DMS 273 (cell line): ENCODE results near the gene HOXD1.

Experiments
- DNase-seq: peaks from one replicate; lab custom pipeline; 2025; ENCODE audit not compliant: unreplicated experiment; lab: John Stamatoyannopoulos, UW

The HOXD1 gene

GRCh38 chr2:176152350-176153181, 35.9 kb upstream of the HOXD1 start:
- DNase-seq = no peak

DNA sequence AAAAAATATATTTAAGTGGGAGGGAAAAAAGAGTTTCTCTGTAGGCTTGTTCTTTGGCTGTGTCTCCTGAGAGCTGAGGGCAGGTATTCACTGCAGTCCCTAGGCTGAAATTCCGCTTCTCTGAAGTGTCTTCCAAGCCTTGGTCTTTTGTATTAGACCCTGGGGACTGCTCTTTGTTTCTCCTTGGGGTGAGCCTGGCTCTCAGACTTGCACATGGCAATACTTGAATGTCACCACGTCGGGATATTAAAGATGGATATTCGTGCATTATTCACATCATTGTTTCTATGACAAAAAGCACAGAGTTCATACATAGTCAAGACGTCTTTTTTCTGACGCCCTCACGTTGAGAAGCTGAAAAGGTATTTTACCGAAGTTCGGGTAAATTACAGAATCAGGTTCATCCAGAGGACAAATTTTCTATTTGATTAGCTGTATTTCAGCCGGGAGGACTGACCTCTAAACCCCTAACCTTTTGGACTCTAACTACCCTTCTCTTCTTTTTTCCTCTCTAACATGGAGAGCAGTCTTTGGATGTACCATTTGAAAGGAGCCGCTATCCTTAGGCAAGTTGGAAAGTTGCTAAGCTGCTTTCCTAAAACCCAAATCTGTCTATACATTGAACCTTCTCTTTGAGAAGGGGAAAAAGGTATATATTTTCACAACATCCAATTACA, 33.8 kb upstream of the HOXD1 start:
- no peak for DNase-seq

DNA sequence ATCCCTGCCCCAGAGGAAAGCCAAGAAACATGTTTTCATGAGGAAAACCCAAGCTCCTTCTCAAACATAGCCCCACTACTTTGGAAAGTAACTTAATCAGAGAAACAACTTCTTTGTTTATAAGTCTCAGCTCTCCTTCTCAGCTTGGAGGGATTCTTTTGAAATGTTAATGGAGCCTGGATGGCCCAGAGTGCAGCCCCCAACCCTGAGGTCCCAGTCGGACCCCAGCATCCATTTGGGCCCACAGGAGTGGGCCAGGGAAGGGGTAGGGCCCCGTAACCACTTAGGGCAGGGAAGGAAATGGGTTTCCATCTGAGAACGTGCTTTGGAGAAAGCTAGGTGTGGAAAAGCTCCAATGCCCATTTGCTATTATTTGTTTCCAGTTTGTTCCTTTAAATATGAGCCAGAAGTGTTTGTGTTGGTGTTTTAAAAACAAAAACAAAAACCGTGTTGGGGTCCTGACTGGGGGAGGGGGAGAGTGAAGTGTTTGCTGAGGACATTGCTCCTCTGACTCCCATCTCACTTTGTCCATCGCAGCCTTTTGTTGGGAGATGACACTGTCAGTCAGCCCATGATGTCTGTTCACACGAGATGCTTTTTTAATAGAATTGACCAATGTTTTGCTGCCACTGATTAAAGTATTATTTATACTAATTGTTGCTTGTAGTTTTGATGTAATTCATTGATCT, 33.0 kb upstream of the HOXD1 start:
- DNase-seq = no peak

GRCh38 chr2:176156301-176156806, 32.1 kb upstream of the HOXD1 start:
- no peak for DNase-seq

GRCh38 chr2:176156807-176157498, 31.5 kb upstream of the HOXD1 start, which contains the start of gene HOXD3:
TSS of gene HOXD3 (plus strand) at chr2:176157307. CDS start at chr2:176169115, 11,808 bp downstream.
- DNase-seq = no peak

- DNase-seq = no peak
Measured at GRCh38 chr2:176157499-176158185, 30.8 kb upstream of the HOXD1 start.

DNA sequence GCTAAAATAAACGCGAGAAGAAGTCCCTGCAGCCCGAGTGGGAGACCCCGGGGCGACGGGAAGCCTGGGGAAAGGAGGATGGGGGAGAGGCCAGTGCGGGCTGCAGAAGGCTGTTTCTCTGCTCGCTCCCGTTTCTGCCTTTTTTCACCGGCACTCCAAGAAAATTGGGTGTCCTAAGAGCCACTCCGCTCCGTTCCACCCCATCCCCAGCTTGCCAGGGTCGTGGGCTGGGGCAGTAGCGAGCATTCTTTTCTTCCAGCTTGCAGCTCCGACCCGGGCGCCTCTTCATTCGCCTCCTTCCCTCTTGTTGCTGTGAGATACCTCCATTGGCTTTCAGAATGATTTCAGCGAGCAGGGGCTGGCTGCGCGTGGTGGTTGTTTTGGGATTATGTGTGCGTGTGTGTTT, 30.3 kb upstream of the HOXD1 start:
- no peak for DNase-seq

- DNase-seq = no peak
Measured at GRCh38 chr2:176158855-176159662, 29.4 kb upstream of the HOXD1 start.

- DNase-seq = no peak
Measured at GRCh38 chr2:176159663-176160250, 28.7 kb upstream of the HOXD1 start.

DNA sequence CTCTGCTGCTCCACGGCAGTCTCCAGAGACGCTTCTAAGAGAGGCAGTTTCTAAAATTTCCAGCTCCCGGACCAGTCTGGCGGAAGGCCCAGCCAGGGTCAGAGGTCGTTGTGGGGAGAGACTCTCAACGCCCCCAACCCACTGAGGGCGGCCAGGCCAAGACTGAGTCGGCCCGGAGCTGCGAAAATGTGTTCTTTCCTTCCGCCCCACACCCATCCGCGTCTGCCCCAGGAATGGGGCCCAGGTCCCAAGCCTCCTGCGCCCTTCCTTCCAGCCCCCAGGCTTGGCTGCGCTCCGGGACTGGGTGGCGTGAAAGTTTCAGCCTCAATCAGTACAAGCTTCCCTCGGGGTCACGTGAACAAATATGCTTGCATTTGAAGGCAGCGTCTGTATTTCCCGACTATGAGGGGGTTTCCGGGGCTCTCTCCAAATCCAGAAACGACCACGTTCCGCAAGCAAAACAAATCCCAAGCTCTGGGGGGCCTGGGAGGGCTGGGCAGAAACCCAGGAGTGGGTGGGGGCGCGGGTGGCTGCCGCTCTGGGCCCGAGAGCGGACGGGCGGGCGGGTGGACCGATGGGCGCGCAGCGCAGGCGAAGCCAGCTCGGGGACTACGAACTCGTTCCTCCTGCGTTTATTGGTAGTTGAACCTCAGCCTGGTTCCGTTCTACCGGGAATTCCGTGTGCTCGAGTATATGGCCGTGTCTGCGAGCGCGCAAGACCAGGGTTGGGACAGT, 28.1 kb upstream of the HOXD1 start:
- no peak for DNase-seq

DNA sequence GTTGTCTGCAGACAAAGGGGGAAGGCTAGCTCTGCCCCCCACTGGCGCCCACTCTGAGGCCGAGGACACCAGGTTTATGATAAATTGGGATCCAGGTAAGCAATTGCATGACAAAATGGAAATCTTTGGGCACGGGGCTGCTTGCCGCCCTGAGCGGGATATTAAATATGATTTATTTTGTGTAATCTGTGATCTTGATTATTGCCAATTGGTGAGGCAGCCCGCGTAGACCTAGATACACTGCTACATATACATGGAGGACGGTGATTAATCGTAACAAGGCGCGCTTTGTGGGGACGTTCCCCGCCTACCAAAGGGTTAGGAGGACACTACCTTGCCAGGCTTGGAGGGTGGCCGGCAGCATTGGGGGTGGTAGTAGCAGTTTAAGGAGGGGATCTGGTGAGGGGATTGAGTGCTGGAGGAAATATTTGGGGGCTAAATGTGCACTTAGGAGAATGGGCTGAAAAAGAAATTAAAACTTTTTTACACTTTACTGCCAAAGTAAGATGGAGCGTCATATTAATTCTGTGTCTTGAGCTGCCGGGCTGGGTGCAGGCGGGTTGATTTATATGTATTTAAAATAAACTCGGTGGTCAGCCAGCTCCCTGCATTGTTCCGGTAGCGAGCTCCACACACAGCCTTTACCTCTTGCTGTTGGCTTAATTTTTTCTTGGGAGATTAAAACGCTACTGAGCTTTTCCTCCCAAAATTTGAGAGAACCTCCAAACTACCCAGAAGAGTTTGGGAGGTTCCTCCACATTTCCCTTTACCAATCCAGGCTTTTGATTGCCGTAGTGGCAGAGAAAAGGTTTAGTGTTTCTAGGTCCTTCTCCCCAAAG, 27.3 kb upstream of the HOXD1 start:
- DNase-seq = no peak

DNA sequence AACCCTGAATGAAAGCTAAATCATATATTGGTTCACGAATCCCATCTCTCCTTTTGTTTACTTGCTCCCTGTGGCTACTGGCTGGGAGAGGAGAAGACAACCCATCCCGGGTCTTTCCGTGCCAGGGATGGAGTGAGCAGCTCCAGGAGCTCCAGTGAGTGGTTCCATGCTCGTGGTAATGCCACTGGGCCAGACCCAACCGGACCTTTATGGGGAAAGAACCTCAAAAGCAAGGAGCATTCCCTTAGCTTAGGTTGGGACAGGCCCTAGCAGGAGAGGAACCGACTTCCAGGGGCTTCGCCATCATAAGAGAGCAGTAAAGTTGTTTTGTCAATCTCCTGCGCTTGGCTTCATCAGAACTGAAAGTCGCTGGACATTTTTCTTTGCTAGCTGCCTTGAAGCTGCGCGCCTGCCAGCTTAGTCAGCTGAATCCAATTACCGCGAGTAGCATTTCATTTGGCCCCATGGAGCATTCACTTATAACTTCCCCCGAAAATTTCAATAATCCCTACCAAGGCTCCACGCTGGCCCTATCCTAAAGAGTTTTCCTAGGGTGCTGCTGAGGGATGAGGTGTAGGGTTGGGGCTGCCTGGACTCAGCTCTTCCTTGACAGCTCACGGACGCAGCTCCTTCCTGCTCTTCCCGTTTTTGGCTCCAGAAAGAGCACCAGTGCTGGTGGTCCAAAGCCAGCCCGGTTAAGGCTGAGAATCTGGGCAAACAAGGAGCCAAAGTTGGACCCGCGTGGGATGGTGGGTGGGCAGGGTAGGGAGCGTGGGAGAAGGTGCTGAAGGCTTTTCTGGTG, 26.4 kb upstream of the HOXD1 start:
- DNase-seq = no peak

DNA sequence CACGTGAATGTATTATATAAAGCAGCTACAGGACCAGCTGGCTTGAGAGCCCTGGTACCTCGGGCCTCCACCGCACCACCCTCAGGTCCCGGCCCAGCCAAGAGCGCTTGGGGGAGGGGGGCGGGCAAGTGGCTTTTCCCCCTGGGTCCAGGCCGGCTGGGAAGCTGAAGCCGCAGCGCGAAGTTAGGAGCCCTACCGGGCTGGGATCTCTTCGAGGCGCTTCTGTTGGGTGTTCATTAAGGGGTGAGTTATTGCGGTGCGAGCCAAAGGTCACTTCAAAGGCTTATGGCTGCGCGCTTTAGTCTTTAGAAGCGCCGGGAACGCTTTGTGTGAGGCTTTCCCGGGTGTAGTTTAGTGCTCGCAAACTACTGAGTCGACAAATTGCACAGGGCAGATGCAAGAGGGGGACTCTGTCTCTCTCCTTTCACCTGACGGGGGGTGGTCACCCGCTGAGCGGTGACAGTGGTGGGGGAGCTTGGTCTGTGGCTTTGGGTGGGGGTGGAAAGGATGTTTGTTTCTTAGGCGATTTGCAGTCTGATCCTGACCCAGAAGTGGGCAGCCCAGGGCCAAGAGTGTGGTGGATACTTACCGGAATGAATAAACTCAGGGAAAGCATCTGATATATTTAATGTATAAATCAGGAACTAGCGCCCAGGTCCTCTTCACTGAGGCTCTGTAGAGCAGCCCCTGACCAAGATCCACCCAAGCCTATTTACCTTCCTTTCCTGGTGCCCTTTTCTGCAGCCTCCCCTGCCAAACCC, 25.4 kb upstream of the HOXD1 start:
- DNase-seq = no peak

GRCh38 chr2:176163672-176164056, 24.8 kb upstream of the HOXD1 start:
- no peak for DNase-seq

DNA sequence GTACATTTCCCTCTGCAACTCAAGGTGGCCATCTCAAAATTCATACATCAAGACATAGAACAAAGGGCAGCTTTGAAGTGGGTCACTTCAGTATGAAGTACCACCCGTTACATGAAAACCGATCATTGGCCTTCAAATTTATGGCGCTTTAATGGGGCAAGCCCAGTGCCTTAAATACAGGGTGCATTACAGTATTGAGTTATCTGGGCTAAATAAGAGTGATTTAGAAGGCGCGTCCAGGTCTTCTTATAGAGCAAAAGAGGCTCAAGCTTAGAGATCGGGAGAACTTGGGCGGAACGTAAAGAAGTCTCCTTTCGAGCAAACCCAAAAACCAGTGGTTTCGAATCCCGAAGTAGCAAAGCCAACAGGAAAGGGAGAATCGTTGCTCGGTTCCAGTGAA, 24.3 kb upstream of the HOXD1 start:
- DNase-seq = no peak
